Stimulated activated CD8-positive, alpha-beta memory T cell treated with anti-CD3 and anti-CD28 coated beads, Interleukin-2, amount 100 ng/mL, for 48 hours (primary cell): ENCODE measurements around the gene INSYN1.

ENCODE experiments used
- DNase-seq, 2 donors: peaks; one replicate each; pipeline ENCODE4 v3.0.0-alpha.2; 2020; ENCODE audit warnings: low read depth in 2 of 2

The INSYN1 gene

DNA sequence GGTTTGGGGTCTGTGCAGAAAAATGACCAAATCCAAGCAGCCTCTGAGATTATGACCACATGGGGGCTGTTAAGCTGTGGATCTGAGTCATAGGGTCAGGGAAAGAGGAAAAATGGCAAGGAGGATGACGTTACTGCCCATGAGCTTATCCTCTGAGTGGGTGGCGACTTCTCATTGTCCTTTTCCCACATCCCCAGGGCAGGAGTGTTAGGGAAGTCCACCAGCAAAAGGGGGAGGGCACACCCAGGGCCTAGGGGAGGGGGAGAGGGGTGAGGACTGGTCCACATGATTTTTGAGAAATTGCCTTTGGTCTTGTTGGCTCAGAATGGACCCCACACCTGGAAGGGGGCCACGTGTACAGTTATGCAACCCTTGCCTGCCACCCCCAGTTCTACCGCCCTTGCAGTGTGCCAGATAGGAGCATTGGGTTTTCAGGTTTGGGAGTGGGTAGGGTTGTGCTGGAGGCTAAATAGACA, 66.3 kb downstream of the INSYN1 start:
- DNase-seq, result no peak

GRCh38 chr15:73685981-73686380, 67.2 kb downstream of the INSYN1 start:
- DNase-seq, result no peak
